CD4-positive, alpha-beta T cell treated with Interleukin-6 for 4 hours (primary cell): Measurements from ENCODE around the gene TTC34.

Experiments
- DNase-seq: peaks from one replicate; pipeline ENCODE4 v3.0.0-alpha.2; 2020; ENCODE audit warnings: mixed read lengths

Gene TTC34

GRCh38 chr1:2801535-2802291, at the start of gene TTC34:
TTC34 (minus strand) TSS chr1:2801693; CDS start chr1:2800827, 866 bp downstream.
- peak; percentile 41 for DNase-seq

- no peak for DNase-seq
Observed at GRCh38 chr1:2850502-2850901, 49.0 kb upstream of the TTC34 start.

- DNase-seq = no peak
Observed at GRCh38 chr1:2848006-2848670, 46.6 kb upstream of the TTC34 start.

GRCh38 chr1:2847086-2847985, 45.8 kb upstream of the TTC34 start:
- DNase-seq = no peak

GRCh38 chr1:2845869-2846268, 44.4 kb upstream of the TTC34 start:
- DNase-seq = no peak

GRCh38 chr1:2840036-2840809, 38.7 kb upstream of the TTC34 start:
- DNase-seq = peak; percentile 81

- no peak for DNase-seq
Observed at GRCh38 chr1:2837823-2838222, 36.3 kb upstream of the TTC34 start.

GRCh38 chr1:2837316-2837715, 35.8 kb upstream of the TTC34 start:
- no peak for DNase-seq

- DNase-seq = no peak
Observed at GRCh38 chr1:2836333-2836970, 35.0 kb upstream of the TTC34 start.

- DNase-seq = no peak
Observed at GRCh38 chr1:2835650-2836159, 34.2 kb upstream of the TTC34 start.

GRCh38 chr1:2834741-2835564, 33.5 kb upstream of the TTC34 start:
- DNase-seq = no peak

- DNase-seq = no peak
Observed at GRCh38 chr1:2834146-2834475, 32.6 kb upstream of the TTC34 start.

GRCh38 chr1:2833454-2834145, 32.1 kb upstream of the TTC34 start:
- DNase-seq = peak; percentile 17

- DNase-seq = no peak
Observed at GRCh38 chr1:2832506-2833453, 31.3 kb upstream of the TTC34 start.

- DNase-seq = no peak
Observed at GRCh38 chr1:2831596-2832212, 30.2 kb upstream of the TTC34 start.

- DNase-seq = no peak
Observed at GRCh38 chr1:2830761-2831425, 29.4 kb upstream of the TTC34 start.

GRCh38 chr1:2829846-2830615, 28.5 kb upstream of the TTC34 start:
- no peak for DNase-seq
